ENCODE data around the gene CXCR4. TPM values are rescaled to one million over a fixed set of nuclear protein-coding genes. Genes with fewer than 3 reads are reported as not detected.

Gene CXCR4
- total and polyA plus RNA-seq, 2 experiments from 2014 or later = 2.1 TPM

DNA sequence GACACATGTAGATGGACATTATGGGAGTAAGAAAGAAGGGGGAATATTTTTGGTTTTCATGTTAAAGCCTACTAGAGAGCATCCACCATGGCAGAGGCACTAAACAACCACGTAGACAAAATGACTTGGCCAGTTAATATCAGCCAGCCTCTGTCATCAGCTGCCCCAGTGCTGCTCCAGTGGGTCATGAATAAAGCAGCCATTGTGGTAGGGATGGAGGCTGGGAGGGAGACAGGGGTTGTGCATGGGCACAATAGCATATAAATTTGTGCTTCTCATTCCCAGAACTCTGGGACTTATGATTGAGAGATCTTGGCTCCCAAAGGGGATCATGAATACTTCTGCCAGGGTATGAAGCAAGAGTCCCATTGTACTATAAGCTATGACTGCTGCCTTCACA is 31.1 kb upstream of the CXCR4 start:
- H3K9me3 Mint-ChIP-seq = no peaks in the 10 kb centered on the region
- Histone ChIP-seq H2AFZ (no peak overlapping the region), H3K4me1 (ENCODE audit: insufficient read depth) (no peaks in the 10 kb centered on the region), H3K36me3 (ENCODE audit: insufficient read depth) (no peaks in the 10 kb centered on the region), H3K4me3 (no peak overlapping the region), H3K9me2 (ENCODE audit: insufficient read depth) (peaks cover 6% of the 10 kb centered on the region; the same call in 1 of the 2 replicates), H3K27ac (ENCODE audit: low read depth) (no peak overlapping the region), H3K79me2 (replicated peaks; ENCODE audit: insufficient read depth) (no peaks in the 10 kb centered on the region), H3F3A (replicated peaks; ENCODE audit: low read depth) (no peaks in the 10 kb centered on the region), H4K20me1 (replicated peaks; ENCODE audit: insufficient read depth) (no peaks in the 10 kb centered on the region), H3K4me2 (no peak overlapping the region), H3K27me3 (ENCODE audit: insufficient read depth) (no peaks in the 10 kb centered on the region)
- no peak for DNase-seq (ENCODE audit: low spot score)
- H3K36me3 Mint-ChIP-seq (ENCODE audit: low read depth) = no peaks in the 10 kb centered on the region
- peaks cover 4% of the 10 kb centered on the region for H3K27me3 Mint-ChIP-seq (ENCODE audit: insufficient read depth, low read depth, poor library complexity)
- ATAC-seq = no peak
- TF ChIP-seq CREB1 (CRISPR knock-in tag; IDR thresholded peaks at IDR 0.05; ENCODE audit: low read depth) (no peak), ZNF114 (CRISPR knock-in tag; IDR thresholded peaks at IDR 0.05) (no peak), ZNF331 (CRISPR knock-in tag; IDR thresholded peaks at IDR 0.05; ENCODE audit: low read depth) (no peak), JUNB (IDR thresholded peaks at IDR 0.05; ENCODE audit: unreplicated experiment) (no peak), ZNF462 (CRISPR knock-in tag; IDR thresholded peaks at IDR 0.05) (no peak), EZH2phosphoT487 (IDR thresholded peaks at IDR 0.05; ENCODE audit: unreplicated experiment) (no peak), NANOG (IDR thresholded peaks at IDR 0.05; ENCODE audit: borderline replicate concordance) (no peak), EZH2 (IDR thresholded peaks at IDR 0.05; ENCODE audit: low read depth, unreplicated experiment) (no peak), POLR2AphosphoS5 (IDR thresholded peaks at IDR 0.05; ENCODE audit: low read depth) (no peak), STAT1 (IDR thresholded peaks at IDR 0.05; ENCODE audit: unreplicated experiment) (no peak)
- TF ChIP-seq, protein P1, sequence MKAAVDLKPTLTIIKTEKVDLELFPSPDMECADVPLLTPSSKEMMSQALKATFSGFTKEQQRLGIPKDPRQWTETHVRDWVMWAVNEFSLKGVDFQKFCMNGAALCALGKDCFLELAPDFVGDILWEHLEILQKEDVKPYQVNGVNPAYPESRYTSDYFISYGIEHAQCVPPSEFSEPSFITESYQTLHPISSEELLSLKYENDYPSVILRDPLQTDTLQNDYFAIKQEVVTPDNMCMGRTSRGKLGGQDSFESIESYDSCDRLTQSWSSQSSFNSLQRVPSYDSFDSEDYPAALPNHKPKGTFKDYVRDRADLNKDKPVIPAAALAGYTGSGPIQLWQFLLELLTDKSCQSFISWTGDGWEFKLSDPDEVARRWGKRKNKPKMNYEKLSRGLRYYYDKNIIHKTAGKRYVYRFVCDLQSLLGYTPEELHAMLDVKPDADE (IDR thresholded peaks at IDR 0.05) = no peak
- TF ChIP-seq, protein P2, sequence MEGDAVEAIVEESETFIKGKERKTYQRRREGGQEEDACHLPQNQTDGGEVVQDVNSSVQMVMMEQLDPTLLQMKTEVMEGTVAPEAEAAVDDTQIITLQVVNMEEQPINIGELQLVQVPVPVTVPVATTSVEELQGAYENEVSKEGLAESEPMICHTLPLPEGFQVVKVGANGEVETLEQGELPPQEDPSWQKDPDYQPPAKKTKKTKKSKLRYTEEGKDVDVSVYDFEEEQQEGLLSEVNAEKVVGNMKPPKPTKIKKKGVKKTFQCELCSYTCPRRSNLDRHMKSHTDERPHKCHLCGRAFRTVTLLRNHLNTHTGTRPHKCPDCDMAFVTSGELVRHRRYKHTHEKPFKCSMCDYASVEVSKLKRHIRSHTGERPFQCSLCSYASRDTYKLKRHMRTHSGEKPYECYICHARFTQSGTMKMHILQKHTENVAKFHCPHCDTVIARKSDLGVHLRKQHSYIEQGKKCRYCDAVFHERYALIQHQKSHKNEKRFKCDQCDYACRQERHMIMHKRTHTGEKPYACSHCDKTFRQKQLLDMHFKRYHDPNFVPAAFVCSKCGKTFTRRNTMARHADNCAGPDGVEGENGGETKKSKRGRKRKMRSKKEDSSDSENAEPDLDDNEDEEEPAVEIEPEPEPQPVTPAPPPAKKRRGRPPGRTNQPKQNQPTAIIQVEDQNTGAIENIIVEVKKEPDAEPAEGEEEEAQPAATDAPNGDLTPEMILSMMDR (conservative IDR thresholded peaks at IDR 0.05; ENCODE audit: low read depth in 2 of 2) = no peak
- TF ChIP-seq, protein P3, sequence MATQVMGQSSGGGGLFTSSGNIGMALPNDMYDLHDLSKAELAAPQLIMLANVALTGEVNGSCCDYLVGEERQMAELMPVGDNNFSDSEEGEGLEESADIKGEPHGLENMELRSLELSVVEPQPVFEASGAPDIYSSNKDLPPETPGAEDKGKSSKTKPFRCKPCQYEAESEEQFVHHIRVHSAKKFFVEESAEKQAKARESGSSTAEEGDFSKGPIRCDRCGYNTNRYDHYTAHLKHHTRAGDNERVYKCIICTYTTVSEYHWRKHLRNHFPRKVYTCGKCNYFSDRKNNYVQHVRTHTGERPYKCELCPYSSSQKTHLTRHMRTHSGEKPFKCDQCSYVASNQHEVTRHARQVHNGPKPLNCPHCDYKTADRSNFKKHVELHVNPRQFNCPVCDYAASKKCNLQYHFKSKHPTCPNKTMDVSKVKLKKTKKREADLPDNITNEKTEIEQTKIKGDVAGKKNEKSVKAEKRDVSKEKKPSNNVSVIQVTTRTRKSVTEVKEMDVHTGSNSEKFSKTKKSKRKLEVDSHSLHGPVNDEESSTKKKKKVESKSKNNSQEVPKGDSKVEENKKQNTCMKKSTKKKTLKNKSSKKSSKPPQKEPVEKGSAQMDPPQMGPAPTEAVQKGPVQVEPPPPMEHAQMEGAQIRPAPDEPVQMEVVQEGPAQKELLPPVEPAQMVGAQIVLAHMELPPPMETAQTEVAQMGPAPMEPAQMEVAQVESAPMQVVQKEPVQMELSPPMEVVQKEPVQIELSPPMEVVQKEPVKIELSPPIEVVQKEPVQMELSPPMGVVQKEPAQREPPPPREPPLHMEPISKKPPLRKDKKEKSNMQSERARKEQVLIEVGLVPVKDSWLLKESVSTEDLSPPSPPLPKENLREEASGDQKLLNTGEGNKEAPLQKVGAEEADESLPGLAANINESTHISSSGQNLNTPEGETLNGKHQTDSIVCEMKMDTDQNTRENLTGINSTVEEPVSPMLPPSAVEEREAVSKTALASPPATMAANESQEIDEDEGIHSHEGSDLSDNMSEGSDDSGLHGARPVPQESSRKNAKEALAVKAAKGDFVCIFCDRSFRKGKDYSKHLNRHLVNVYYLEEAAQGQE (IDR thresholded peaks at IDR 0.05; ENCODE audit: unreplicated experiment) = no peak
- no peaks in the 10 kb centered on the region; the same call in 2 of the 3 replicates for H3K4me1 Mint-ChIP-seq
- H3K4me3 Mint-ChIP-seq = no peak overlapping the region
- no peak overlapping the region for H3K27ac Mint-ChIP-seq
